Measurements from ENCODE around the gene FAM25G. TPM values are rescaled to one million over a fixed set of nuclear protein-coding genes. Genes with fewer than 3 reads are reported as not detected.

FAM25G gene
- total and polyA plus RNA-seq, 2 donors (not counting 3 experiments of a cell fraction or from before 2014, with no cell fraction given), result not detected

GRCh38 chr10:47444047-47444446 is 47.5 kb downstream of the FAM25G start:
- peaks cover 0 to 5% of the 10 kb centered on the region in 2 experiments for H3K27me3 ChIP-seq (ENCODE audit: control insufficient read depth in 2 of 2, insufficient read depth in 2 of 2, low read length in 2 of 2)
- H3K9me1 ChIP-seq (replicated peaks; ENCODE audit: control insufficient read depth, extremely low read depth, insufficient read depth, low read length), result no peaks in the 10 kb centered on the region
- ChIA-PET CTCF (no interaction called here), POLR2A (no interaction called here)
- H3K4me3 ChIP-seq (replicated peaks in 1 of 3; ENCODE audit: insufficient read depth in 1 of 3, low read depth in 1 of 3, low read length in 3 of 3), result no peak overlapping the region
- intact Hi-C loops (cut with micrococcal nuclease), result no loop called here
- FAIRE-seq (no peak), DNase-seq (ENCODE audit: low read depth, low spot score) (no peak)
- H3K9ac ChIP-seq (replicated peaks; ENCODE audit: extremely low read depth, insufficient read depth, low read length), result no peak overlapping the region
- no peaks in the 10 kb centered on the region for H3K9me3 ChIP-seq (replicated peaks; ENCODE audit: control insufficient read depth, insufficient read depth, low read length)
- no peak overlapping the region for H3K4me2 ChIP-seq (ENCODE audit: insufficient read depth, low read length)
- H3K79me2 ChIP-seq (ENCODE audit: control insufficient read depth, insufficient read depth, low read length), result no peaks in the 10 kb centered on the region
- dilution Hi-C loops (cut with MboI; ENCODE audit: extremely low pct_ligation_motif_present, low sequenced_read_pairs), result no loop called here
- no peak overlapping the region for H3K27ac ChIP-seq (ENCODE audit: insufficient read depth, low read depth, low read length)
- BruUV-seq (replicated peaks), result no TSS peak
- TF ChIP-seq MYC (IDR thresholded peaks at IDR 0.05; ENCODE audit: low read depth, low read length) (no peak), JUN (IDR thresholded peaks at IDR 0.05; ENCODE audit: borderline replicate concordance, insufficient read depth, insufficient read length, low read depth) (no peak), EZH2 (IDR thresholded peaks at IDR 0.05; ENCODE audit: borderline replicate concordance, low read depth, low read length, severe bottlenecking) (no peak), POLR2A (IDR thresholded peaks at IDR 0.05; ENCODE audit: low read depth, low read length) (no peak), POLR2AphosphoS5 (IDR thresholded peaks at IDR 0.05; ENCODE audit: insufficient read depth, low read depth, low read length) (no peak), FOS (IDR thresholded peaks at IDR 0.05; ENCODE audit: borderline replicate concordance, insufficient read depth, low read length) (no peak), GATA2 (IDR thresholded peaks at IDR 0.05; ENCODE audit: insufficient read depth, insufficient read length, low read depth, low read length) (no peak)
- TF ChIP-seq, protein P1, sequence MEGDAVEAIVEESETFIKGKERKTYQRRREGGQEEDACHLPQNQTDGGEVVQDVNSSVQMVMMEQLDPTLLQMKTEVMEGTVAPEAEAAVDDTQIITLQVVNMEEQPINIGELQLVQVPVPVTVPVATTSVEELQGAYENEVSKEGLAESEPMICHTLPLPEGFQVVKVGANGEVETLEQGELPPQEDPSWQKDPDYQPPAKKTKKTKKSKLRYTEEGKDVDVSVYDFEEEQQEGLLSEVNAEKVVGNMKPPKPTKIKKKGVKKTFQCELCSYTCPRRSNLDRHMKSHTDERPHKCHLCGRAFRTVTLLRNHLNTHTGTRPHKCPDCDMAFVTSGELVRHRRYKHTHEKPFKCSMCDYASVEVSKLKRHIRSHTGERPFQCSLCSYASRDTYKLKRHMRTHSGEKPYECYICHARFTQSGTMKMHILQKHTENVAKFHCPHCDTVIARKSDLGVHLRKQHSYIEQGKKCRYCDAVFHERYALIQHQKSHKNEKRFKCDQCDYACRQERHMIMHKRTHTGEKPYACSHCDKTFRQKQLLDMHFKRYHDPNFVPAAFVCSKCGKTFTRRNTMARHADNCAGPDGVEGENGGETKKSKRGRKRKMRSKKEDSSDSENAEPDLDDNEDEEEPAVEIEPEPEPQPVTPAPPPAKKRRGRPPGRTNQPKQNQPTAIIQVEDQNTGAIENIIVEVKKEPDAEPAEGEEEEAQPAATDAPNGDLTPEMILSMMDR (IDR thresholded peaks at IDR 0.05; ENCODE audit: extremely low read depth in 1 of 2, insufficient read depth in 1 of 2, low read depth in 1 of 2, low read length in 2 of 2), result no peak
- TF ChIP-seq, protein P2, sequence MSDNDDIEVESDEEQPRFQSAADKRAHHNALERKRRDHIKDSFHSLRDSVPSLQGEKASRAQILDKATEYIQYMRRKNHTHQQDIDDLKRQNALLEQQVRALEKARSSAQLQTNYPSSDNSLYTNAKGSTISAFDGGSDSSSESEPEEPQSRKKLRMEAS (IDR thresholded peaks at IDR 0.05; ENCODE audit: insufficient read depth, insufficient read length), result no peak
- no peak overlapping the region for H2AFZ ChIP-seq (ENCODE audit: low read depth, low read length)
- no peaks in the 10 kb centered on the region for H4K20me1 ChIP-seq (replicated peaks; ENCODE audit: control insufficient read depth, extremely low read depth, insufficient read depth, low read length)
- no peaks in the 10 kb centered on the region for H3K4me1 ChIP-seq (ENCODE audit: control insufficient read depth, extremely low read depth, insufficient read depth, low read length)
- H3K36me3 ChIP-seq (ENCODE audit: control insufficient read depth in 2 of 2, extremely low read depth in 1 of 2, insufficient read depth in 2 of 2, low read length in 2 of 2), result no peaks in the 10 kb centered on the region
